ENCODE results near the gene LPCAT3. TPM values are rescaled to one million over a fixed set of nuclear protein-coding genes. Genes with fewer than 3 reads are reported as not detected.

The LPCAT3 gene
- total and polyA plus RNA-seq, 2 of the 13 experiments (the other 11 are each of a cell fraction or from before 2014, with no cell fraction given) = 44.5 to 64.3 TPM

DNA sequence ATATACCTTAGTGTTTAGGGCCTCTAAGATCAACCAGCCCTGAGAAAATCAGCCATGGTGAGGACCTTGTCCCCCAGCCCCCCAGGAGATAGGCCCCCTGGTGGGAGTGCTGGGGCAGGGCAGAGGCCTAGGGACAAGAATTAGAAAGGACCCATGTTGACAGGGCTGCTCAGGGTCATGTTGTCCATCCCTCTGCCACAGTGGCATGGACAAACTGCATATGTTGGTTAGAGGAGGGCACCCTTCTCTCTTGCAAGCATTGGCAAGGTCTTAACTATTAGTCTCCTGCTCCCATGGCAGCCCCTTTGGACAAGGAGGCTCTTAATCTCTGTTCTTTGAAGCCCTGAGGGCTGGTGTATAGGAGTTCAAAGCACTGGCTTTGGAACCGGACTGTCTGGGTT lies 67.9 kb downstream of the LPCAT3 start (continued):
- TF ChIP-seq, protein P1, sequence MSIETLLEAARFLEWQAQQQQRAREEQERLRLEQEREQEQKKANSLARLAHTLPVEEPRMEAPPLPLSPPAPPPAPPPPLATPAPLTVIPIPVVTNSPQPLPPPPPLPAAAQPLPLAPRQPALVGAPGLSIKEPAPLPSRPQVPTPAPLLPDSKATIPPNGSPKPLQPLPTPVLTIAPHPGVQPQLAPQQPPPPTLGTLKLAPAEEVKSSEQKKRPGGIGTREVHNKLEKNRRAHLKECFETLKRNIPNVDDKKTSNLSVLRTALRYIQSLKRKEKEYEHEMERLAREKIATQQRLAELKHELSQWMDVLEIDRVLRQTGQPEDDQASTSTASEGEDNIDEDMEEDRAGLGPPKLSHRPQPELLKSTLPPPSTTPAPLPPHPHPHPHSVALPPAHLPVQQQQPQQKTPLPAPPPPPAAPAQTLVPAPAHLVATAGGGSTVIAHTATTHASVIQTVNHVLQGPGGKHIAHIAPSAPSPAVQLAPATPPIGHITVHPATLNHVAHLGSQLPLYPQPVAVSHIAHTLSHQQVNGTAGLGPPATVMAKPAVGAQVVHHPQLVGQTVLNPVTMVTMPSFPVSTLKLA (IDR thresholded peaks at IDR 0.05) = no peak
- no peak for TF ChIP-seq FOXA1 (IDR thresholded peaks at IDR 0.05)
- TF ChIP-seq FOXA1 (CRISPR knock-in tag; IDR thresholded peaks at IDR 0.05) = peak; percentile 44
- no peak for TF ChIP-seq ZNF260 (CRISPR knock-in tag; IDR thresholded peaks at IDR 0.05; ENCODE audit: borderline replicate concordance, low read depth)
- TF ChIP-seq, protein P2, sequence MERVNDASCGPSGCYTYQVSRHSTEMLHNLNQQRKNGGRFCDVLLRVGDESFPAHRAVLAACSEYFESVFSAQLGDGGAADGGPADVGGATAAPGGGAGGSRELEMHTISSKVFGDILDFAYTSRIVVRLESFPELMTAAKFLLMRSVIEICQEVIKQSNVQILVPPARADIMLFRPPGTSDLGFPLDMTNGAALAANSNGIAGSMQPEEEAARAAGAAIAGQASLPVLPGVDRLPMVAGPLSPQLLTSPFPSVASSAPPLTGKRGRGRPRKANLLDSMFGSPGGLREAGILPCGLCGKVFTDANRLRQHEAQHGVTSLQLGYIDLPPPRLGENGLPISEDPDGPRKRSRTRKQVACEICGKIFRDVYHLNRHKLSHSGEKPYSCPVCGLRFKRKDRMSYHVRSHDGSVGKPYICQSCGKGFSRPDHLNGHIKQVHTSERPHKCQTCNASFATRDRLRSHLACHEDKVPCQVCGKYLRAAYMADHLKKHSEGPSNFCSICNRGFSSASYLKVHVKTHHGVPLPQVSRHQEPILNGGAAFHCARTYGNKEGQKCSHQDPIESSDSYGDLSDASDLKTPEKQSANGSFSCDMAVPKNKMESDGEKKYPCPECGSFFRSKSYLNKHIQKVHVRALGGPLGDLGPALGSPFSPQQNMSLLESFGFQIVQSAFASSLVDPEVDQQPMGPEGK (CRISPR knock-in tag; IDR thresholded peaks at IDR 0.05) = peak; percentile 83
- TF ChIP-seq KDM5B (CRISPR knock-in tag; IDR thresholded peaks at IDR 0.05; ENCODE audit: borderline replicate concordance) = no peak
- 0 out of 2 replicates have a peak, but pooled peaks have one; percentile 11 for TF ChIP-seq NR2F6 (IDR thresholded peaks at IDR 0.05)
- no peak for TF ChIP-seq NR2F6 (CRISPR knock-in tag; IDR thresholded peaks at IDR 0.05)

DNA sequence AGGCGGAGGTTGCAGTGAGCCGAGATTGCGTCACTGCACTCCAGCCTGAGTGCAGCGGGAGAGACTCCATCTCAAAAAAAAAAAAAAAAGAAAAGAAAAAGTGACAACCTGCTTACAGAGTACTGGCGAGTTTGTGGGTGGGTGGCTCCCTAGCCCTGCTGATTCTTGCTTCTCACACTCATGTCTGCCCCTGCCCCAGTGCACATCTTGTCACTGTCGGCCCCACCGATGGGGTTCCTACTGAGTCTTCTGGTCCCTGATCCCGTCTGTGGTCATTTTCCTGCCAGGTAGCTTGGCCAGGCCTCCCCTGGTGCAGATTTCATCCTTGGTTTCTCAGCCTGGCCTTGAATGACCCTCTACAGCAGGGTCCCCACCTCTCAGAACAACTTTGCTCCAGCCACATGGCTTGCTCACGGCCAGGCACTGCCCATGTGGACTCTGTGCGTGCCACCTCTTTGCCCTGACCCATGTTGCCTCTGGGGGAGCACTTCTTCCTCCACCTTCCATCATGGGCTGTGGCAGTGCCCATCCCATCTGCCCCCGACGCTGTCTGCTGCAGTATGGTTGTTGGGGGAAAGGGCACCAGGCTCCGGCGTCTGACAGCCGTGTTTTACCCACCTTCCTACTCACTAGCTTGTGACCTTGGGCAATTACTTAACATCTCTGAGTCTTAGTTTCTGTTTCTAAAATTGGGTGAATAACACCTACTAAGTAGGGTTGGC lies 69.2 kb downstream of the LPCAT3 start:
- peaks cover 27% of the 10 kb centered on the region for H3K4me1 ChIP-seq (ENCODE audit: insufficient read depth, low read length)
- no peak overlapping the region for H3K9ac ChIP-seq (ENCODE audit: insufficient read depth, low read depth, low read length)
- FAIRE-seq = no peak
- no peaks in the 10 kb centered on the region for H3K27me3 ChIP-seq (ENCODE audit: control insufficient read depth in 1 of 2, insufficient read depth in 2 of 2, low read length in 2 of 2)
- no peak for DNase-seq (ENCODE audit: low spot score)
- H3K27ac ChIP-seq (ENCODE audit: extremely low read length, insufficient read depth, low read length) = no peak overlapping the region
- H3K79me2 ChIP-seq (ENCODE audit: insufficient read depth, low read length) = no peaks in the 10 kb centered on the region
- intact Hi-C loops (cut with micrococcal nuclease; ENCODE audit: unreplicated experiment) (no loop called here), in situ Hi-C loops (cut with HindIII; ENCODE audit: extremely low pct_ligation_motif_present, low pct_unique_long_range_greater_than_20kb) (loop anchor here (10.0 kb wide), 1 partner anchor 166 kb away; no protein-coding TSS in a partner anchor)
- no peaks in the 10 kb centered on the region for H4K20me1 ChIP-seq (ENCODE audit: insufficient read depth, low read length)
- WGBS (ENCODE audit: low lambda C conversion rate) = 83% methylated on average over 15 of the region's 15 CpGs
- no peaks in the 10 kb centered on the region for H3K9me3 ChIP-seq (ENCODE audit: low read length)
- POLR2A ChIA-PET = no interaction called here
- CTCF ChIA-PET (ENCODE audit: low intra/inter-chr PET ratio, low total read pairs) = no interaction called here
- no peak overlapping the region for H3K4me2 ChIP-seq (ENCODE audit: low read depth, low read length)
- H3K4me3 ChIP-seq (replicated peaks in 1 of 3; ENCODE audit: insufficient read depth in 1 of 3, low read depth in 2 of 3, low read length in 3 of 3) = no peak overlapping the region
- no peak for ATAC-seq
- no TSS peak for BruUV-seq (replicated peaks)
- H3K36me3 ChIP-seq (replicated peaks in 1 of 2; ENCODE audit: control insufficient read depth in 1 of 2, insufficient read depth in 2 of 2, low read length in 2 of 2) = no peaks in the 10 kb centered on the region
- H2AFZ ChIP-seq (ENCODE audit: low read length) = no peak overlapping the region
- TF ChIP-seq, protein P3, sequence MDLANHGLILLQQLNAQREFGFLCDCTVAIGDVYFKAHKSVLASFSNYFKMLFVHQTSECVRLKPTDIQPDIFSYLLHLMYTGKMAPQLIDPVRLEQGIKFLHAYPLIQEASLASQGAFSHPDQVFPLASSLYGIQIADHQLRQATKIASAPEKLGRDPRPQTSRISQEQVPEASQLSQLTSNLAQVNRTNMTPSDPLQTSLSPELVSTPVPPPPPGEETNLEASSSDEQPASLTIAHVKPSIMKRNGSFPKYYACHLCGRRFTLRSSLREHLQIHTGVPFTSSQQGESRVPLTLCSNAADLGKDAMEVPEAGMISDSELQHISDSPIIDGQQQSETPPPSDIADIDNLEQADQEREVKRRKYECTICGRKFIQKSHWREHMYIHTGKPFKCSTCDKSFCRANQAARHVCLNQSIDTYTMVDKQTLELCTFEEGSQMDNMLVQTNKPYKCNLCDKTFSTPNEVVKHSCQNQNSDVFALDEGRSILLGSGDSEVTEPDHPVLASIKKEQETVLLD (CRISPR knock-in tag; IDR thresholded peaks at IDR 0.05; ENCODE audit: low read depth) = no peak
- TF ChIP-seq, protein P4, sequence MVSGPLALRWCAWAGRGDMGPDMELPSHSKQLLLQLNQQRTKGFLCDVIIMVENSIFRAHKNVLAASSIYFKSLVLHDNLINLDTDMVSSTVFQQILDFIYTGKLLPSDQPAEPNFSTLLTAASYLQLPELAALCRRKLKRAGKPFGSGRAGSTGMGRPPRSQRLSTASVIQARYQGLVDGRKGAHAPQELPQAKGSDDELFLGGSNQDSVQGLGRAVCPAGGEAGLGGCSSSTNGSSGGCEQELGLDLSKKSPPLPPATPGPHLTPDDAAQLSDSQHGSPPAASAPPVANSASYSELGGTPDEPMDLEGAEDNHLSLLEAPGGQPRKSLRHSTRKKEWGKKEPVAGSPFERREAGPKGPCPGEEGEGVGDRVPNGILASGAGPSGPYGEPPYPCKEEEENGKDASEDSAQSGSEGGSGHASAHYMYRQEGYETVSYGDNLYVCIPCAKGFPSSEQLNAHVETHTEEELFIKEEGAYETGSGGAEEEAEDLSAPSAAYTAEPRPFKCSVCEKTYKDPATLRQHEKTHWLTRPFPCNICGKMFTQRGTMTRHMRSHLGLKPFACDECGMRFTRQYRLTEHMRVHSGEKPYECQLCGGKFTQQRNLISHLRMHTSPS (CRISPR knock-in tag; IDR thresholded peaks at IDR 0.05; ENCODE audit: low read depth) = peak; percentile 58; the same call in 1 of the 2 replicates
- no peak for TF ChIP-seq TOE1 (CRISPR knock-in tag; IDR thresholded peaks at IDR 0.05)
- TF ChIP-seq ZNF251 (CRISPR knock-in tag; IDR thresholded peaks at IDR 0.05) = no peak
- TF ChIP-seq, protein P5, sequence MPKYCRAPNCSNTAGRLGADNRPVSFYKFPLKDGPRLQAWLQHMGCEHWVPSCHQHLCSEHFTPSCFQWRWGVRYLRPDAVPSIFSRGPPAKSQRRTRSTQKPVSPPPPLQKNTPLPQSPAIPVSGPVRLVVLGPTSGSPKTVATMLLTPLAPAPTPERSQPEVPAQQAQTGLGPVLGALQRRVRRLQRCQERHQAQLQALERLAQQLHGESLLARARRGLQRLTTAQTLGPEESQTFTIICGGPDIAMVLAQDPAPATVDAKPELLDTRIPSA (CRISPR knock-in tag; IDR thresholded peaks at IDR 0.05; ENCODE audit: borderline replicate concordance) = no peak
- TF ChIP-seq TBX3 (IDR thresholded peaks at IDR 0.05; ENCODE audit: borderline replicate concordance) = no peak

All from HepG2 (cell line).